HG03469 (cell line): ENCODE results near the gene BGLAP.

Experiments
- ATAC-seq: cut with Tn5 transposase; IDR thresholded peaks from one replicate; pipeline ENCODE4 v1.9.1; 2021; ENCODE audit warnings: mild to moderate bottlenecking, moderate library complexity, moderate number of reproducible peaks; ENCODE audit not compliant: unreplicated experiment

The BGLAP gene

DNA sequence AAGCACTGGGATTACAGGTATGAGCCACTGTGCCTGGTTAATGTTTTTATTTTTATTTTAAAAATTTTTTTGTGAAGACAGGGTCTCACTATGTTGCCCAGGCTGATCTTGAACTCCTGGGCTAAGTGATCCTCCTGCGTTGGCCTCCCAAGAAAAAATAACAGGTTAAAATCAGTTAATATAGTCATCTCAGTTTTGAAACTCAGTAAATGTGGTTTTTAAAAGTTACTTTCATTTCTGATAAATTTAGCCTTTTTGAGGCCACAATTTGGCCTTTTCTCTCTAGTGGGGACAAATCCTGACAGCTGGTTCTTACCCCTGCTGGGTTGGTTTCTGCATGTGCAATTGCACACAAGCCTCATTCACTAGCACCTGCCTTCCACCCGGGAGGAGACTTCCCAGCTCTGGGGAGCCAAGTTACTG is 15.9 kb upstream of the BGLAP start:
- no peak for ATAC-seq

DNA sequence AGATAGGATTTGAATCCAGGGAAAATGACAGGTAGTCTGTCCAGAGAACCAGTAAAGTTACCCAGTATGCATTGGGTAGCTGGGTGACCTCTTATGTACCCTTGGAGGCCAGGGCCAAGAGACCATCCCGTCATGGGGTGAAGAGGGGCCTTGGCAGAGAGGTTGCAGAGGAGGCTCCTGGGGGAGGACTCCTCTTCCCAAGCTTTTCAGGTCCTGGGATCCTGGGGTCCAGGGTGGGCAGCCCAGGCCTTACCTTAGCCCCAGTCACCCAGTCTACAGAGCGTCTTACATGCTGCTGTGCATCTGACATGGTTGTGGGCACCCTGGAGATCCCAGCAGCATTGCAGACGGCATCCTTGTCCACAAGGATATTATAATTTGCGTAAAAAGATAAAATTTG is 15.2 kb upstream of the BGLAP start:
- ATAC-seq: no peak

DNA sequence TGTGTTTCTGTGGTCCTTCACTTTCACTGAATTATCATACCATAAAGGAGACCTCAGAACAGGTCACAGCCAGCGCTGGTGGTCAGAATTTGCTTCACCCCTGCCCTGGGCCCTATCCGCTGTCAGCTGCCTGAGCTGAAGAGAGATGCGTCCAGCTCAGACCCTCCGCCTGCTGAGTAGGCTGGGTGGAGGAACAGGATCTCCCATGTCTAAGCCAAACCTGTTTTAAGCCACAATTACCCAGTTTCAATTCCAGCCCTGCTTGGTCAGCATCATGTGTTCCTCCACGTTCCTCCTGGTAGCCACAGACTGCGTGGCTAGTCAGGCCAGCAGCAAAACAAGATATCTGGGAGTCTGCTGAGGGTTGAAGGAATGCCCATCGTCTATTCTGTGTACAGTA is 13.5 kb upstream of the BGLAP start:
- no peak for ATAC-seq

DNA sequence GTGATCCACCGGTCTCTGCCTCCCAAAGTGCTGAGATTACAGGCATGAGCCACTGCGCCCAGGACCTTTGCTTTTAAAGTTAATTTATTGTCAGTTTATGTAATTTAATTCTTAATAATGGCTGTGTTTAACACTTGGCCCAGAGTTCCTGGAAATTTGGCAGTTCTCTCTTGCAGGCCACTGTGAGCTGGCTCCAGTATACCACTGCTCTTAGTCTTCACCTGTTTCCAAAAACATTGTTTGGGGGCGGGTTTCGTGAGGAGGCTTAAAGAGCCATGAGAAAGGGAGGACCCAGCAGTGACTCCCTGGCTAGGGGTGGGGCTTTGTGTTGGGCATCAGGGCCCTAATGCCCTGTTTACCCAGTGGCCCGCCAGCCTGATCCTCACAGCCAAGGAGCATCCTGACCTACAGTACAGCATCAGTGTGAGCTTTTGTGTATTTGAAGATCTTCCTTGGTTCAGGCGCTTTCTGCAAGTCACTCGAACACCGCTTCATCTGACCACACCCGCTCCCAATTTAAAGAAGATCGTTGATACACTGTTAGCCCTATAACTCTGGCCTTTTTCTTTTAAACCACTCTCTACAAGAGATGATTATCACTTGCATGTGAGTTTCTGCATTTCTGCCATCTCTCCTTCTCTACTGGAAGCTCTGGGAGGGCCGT is 12.0 kb upstream of the BGLAP start:
- no peak for ATAC-seq

DNA sequence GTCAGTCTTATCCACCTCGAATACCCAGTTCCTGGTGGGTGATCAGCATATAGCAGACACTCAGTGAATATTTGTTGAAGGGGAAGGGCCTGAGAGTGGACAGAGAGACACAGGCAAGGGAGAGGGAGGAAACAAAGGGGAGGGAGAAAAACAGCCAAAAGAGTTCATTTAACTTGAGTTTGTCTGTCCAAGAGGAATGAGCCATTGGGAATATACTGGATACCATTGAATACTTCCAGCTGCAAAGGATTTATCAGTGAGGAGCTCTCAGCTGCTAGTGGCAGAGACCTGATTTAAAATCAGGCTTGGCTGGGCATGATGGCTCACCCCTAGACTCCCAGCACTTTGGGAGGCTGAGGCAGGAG is 11.5 kb upstream of the BGLAP start:
- ATAC-seq: no peak

DNA sequence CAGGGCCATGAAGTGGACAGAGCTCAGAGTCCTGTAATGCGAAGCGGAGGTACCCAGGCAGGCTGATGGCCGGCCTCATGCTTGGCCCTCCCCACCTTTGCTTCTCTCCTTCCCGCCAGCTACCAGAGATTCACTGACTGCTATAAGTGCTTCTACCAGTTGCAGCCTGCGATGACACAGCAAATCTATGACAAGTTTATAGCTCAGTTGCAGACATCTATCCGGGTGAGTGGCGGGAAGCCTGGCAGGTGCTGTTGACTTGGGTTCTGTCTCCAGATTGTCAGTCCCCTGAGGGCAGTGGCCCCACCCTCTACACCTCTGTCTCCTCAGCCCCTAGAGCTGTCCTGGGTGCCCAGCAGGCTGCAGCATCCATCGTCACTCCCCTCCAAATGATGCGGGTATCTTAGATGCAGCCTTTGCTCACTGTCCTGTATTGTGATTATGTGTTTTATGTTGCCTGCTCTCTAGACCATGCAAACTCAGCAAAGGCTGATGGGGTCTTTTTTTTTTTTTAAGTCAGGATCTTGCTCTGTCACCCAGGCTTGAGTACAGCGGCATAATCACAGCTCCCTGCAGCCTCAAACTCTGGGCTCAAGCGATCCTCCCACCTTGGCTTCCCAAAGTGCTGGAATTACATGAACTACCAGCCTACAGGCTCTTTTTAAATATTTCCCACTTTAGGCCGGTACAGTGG is 9.6 kb upstream of the BGLAP start:
- ATAC-seq: no peak

DNA sequence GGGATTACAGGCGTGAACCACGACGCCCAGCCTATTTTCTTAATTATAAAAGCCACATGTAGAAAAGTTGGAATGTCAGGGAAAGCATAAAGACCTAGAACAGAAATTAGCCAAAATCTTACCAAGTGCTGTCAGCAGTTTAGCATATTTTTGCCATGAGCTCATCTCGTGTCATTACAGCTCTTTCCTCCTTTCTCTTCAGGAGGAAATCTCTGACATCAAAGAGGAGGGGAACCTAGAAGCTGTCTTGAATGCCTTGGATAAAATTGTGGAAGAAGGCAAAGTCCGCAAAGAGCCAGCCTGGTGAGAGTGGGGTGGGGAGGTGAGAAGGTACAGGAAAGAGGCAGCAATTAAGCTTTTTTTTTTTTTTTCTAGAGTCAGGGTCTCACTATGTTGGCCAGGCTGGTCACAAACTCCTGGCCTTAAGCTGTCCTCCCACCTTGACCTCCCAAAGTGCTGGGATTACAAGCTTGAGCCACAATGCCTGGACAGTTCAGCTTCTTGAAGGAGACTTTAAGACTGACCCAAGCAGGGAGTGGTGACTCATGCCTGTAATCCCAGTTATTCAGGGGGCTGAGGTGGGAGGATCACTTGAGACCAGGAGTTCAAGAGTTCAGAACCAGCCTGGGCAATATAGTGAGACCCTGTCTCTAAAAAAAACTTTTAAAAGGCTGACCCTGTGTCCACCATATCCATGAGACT is 8.4 kb upstream of the BGLAP start:
- ATAC-seq: no peak

DNA sequence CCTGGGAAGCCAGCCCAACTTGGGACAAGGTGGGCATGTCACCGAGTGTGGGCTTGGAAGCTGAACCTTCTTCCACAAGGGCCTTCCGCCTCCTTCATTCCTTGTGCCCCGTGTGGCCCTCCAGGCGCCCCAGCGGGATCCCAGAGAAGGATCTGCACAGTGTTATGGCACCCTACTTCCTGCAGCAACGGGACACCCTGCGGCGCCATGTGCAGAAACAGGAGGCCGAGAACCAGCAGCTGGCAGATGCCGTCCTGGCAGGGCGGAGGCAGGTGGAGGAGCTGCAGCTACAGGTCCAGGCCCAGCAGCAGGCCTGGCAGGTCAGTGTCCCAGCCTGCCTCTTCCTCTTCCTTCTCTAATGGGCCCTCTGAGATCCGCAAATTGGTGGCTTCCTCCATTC is 5.8 kb upstream of the BGLAP start:
- no peak for ATAC-seq

DNA sequence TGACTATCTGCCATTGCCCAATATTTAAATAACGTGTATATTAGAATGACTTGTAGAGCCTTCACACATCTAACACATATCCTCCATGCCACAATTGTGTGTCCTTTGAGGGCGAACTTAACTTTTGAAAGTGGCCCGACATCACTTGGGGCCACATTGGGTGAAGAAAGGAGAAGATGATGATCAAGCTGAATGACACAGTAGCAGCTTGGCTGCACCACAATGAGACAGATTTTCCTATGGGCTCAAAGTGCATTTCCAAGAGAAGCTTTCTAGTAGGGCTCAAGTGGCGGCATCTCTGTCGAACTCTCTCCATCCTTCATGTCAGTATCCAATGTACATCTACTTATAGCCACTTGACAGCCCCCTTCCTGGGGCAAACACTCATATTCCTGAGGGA is 3.7 kb upstream of the BGLAP start:
- ATAC-seq: no peak

DNA sequence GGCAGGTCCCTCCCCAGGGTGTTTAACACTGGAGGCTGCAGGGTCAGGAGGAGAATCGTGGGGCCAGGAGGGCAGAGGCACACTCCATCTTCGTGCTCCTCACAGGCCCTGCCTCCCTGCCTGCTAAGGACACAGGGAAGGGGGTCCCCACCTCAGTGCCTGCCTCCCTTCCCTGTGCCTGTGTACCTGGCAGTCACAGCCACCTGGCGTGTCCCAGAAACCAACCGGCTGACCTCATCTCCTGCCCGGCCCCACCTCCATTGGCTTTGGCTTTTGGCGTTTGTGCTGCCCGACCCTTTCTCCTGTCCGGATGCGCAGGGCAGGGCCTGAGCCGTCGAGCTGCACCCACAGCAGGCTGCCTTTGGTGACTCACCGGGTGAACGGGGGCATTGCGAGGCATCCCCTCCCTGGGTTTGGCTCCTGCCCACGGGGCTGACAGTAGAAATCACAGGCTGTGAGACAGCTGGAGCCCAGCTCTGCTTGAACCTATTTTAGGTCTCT is 623 bp upstream of the BGLAP start:
- no peak for ATAC-seq

DNA sequence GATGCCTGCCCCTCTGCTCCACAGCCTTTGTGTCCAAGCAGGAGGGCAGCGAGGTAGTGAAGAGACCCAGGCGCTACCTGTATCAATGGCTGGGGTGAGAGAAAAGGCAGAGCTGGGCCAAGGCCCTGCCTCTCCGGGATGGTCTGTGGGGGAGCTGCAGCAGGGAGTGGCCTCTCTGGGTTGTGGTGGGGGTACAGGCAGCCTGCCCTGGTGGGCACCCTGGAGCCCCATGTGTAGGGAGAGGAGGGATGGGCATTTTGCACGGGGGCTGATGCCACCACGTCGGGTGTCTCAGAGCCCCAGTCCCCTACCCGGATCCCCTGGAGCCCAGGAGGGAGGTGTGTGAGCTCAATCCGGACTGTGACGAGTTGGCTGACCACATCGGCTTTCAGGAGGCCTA is 754 bp downstream of the BGLAP start:
- no peak for ATAC-seq

DNA sequence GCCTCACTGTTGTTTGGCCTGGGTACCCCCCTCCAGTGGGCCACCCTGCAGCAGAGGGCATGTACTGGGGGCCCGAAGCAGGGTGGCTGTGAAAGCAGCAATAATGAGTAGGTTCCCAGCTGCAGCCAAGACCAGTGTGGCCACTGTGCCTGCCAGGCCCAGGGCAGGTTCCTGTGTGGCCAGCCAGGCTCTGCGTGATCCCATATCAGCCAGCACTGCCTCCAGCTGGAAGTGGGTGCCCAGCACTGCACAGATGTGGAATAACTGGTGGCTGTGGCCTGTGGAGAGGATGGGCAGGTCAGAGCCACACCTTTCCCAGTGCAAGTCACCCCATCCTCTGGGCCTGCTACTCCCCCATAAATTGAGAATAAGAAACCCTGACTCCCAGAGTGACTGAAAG is 2.1 kb downstream of the BGLAP start:
- no peak for ATAC-seq

DNA sequence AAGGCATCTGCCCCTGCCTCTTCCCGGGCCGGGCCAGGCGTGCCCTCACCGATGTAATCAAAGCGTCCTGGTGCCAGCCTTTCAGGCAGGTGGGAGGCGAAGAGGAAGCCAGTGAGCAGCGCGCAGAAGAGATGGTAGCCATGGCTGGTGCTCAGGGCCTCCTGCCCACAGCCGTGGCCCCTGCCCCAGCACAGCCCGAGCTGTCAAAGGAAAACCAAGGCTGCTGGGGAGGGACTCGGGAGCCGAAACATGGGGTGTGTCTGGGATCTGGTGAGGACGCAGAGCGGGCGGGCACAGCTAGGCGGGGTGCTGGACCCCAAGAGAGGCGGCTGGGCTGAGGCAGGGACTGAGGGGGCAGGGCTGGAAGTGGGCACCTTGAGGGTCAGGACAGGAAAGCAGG is 2.7 kb downstream of the BGLAP start:
- ATAC-seq: no peak

DNA sequence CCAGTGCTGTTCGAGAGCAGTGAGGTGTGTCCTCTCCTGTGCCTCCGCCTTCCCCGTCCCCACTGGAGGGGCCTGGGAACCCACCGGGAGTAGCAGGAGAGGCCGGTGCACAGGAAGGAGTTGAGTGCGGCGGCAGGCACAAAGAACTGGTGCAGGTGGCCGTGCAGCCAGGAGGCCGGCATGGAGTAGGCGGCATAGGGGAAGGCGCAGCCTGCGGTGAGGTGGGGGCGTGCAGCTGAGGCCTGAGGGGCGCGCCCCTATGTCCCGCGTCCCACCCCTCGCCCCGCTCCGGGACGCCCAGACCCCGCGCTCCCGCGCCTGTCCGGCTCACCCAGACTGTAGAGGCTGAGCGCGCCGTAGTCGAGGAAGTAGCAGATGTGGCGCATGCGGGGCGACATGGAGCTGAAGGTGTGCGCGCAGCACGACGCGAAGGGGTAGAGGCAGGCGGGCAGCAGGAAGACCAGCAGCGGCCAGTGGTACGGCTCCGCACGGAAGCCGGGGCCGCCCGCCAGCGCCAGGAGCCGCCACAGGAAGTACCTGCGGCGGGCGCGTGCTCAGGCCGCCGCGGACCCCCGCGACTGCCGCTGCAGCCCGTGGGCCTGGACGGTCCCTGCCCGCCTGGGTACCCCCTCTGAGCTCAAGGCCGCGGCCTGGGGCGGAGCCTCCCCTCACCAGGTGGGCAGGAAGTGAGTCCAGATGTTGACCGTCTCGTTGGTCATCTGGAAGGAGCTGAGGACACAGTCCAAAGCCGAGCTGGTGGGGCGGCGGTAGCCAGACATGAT is 3.7 kb downstream of the BGLAP start:
- no peak for ATAC-seq

DNA sequence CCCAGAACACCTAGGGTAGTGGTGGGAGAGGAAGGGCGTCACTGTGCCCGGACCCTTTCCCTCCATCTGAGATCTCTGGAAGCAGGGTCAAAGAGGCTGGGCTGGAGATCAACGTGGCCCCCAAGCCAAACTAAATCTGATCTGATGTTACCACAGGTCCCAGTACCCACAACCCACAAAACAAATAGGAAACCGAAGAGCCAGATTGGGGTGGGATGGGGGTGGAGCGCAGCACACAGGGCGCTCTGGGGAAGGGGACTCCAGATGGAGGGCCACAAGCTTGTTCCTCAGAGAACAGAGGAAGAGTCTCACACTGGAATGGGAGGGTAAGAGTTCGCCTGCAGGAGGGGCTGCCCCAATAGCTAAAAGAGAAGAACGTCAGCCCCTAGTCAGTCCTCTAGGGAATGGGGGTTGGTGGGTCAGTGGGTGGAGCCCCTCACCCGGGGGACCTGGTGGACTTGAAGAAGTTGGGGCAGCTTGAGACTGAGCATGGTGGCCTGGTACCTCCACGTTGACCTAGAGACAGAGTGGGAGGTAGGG is 4.3 kb downstream of the BGLAP start:
- ATAC-seq: no peak

DNA sequence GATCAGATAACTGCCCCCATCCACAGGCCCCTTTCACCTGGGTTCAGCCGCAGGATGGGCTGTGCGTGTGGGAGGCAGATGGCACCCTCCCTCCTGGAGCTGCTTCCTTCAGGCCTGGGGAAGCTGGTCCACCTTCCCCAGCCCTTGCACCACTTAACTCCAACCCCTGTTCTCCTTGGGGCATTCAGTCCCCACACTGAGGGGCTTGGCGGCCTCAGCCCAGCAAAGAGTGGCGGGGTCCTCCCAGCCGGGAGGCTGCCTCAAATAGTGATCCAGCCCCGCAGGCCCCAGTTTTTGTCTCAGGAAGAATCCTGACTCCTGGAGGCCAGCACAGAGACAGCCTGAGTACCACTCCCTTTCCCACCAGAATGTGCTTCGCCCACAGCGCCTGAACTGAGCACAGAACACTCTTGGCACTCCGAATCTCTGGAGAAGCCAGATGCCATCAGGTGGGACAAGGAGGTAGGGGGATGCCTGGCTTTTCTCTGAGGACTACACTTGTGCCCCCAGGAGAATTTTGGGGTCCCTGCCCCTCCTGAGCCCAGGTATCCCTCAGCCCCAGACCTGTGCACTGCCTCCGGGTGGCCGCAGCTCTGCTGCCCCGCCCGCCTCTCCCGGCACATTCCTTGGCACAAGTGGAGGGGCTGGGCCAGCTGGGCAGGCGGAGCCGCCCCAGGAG is 4.9 kb downstream of the BGLAP start:
- ATAC-seq: no peak

DNA sequence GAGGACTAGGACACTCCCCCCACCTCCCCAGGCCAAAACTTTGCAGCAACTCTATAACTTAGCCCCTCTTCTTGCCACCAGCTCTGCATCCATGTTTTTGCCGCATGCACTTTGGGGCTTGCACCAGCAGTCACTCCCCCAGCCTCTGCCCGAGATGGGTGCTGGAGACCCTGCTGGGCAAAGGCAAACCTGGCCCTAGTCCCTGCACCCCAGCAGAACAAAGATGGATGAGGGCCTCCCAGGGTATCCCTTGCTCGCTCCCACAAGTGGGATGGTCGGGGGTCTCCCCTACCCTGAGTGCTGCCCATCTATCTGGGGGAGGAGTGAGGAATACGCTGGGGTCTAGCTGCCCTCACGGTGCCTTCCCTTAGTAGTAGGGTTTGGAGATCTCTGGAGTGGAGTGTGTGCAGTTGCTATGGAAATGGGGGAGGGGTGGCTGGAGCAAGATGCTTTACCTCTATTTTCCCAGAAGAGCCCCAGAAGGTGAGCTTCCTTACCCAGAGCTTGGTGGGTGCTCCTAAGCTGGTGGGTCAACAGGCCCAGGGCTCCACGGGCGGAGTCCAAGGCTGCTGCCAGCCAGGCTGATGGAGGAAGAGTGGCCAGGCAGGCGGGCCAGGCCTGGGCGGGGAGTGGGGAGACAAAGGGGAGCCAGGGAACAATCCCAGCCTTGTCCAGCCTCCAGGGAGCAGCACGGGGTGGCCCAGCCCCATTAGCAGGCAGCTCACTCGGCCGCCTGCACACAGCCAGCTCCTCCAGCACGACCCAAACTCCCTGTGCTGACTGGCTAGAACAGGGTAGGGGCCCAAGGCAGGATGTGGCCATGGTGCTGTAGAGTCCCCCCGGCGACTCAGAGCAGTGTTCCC is 5.7 kb downstream of the BGLAP start, which contains the start of gene PAQR6:
PAQR6 (minus strand) TSS at position 597 of the 863 bp plus-strand sequence. CDS start 1,325 bp downstream, outside the sequence.
- no peak for ATAC-seq

DNA sequence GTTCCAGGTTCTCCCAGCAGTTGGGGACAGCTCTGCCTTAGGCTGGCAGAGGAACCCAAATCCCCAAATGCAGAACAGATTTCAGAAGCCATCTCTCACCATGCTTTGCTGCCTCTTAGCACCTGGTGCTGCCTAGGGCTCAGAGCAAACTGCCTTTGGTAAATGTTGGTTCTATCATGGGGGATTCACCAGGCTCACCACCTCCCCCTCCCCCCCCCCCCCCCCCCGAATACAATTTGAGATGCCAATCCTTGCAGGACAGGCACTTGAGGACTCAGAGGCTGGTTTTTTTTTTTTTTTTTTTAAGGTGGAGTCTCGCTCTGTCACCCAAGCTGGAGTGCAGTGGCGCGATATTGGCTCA is 6.3 kb downstream of the BGLAP start:
- ATAC-seq: no peak

DNA sequence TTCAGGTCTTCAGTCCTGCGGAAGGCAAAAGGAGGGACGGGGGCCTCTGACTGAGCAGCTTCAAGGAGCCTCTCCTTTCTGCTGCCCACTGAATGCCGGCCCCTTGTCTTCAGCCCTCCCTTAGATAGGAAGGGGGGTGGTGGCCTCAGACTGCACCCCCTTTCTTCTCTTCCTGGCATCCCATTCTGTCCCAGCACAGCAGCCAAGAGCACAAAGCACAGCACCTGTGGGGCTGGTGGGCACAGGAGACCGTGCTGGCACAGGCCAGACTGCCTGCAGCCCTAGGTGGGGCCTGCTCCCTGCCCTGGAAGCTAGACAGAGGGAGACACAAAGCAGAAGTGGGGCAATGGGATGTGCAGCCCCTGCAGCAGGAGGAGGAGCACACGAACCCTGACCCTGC is 7.6 kb downstream of the BGLAP start:
- no peak for ATAC-seq

DNA sequence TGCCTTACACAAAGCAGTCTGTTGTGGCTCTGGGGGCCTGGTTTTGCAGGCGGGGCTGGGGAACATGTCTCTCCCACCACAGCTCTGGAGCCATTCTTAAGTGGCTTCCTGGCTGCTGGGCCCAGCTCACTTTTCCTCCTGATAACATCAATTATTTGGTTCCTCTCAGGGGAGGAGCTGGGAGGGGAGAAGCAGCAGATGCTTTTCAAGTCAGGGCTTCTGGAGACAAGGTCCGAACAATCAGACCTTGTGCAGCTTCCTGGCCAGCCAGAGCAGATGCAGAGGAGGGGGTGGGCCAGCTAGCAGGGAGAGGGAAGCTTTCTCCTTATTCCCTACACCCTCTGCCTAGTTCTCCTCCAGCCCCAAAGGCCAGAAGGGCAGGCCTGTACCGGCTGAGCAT is 9.5 kb downstream of the BGLAP start:
- no peak for ATAC-seq
